NCI-H1417 (cell line): ENCODE data around the gene KIF1B.
A peak's percentile ranks its signal among the peaks of the same experiment; 100 is the strongest.
"Not testable (repeated sequence)": the region's sequence is repeated elsewhere in the genome, so short reads cannot be mapped to it uniquely, and the experiment has no call there.

Source experiments
- DNase-seq, 3 experiments: peaks; one replicate each; lab custom pipeline; 2025; lab: John Stamatoyannopoulos, UW

The KIF1B gene

GRCh38 chr1:10237157-10237539 is 26.8 kb downstream of the KIF1B start:
- no peak for DNase-seq

- DNase-seq: no peak
Measured at GRCh38 chr1:10242135-10242534, 31.8 kb downstream of the KIF1B start.

- no peak for DNase-seq
Measured at GRCh38 chr1:10242811-10243210, 32.4 kb downstream of the KIF1B start.

GRCh38 chr1:10245674-10246073 is 35.3 kb downstream of the KIF1B start:
- DNase-seq: no peak

GRCh38 chr1:10249808-10250457 is 39.6 kb downstream of the KIF1B start:
- no peak for DNase-seq

- no peak for DNase-seq
Measured at GRCh38 chr1:10250663-10251062, 40.3 kb downstream of the KIF1B start.

- not testable (repeated sequence) for DNase-seq
Measured at GRCh38 chr1:10251325-10252108, 41.1 kb downstream of the KIF1B start.

GRCh38 chr1:10252508-10252907 is 42.1 kb downstream of the KIF1B start:
- no peak for DNase-seq

- DNase-seq: no peak
Measured at GRCh38 chr1:10253149-10253548, 42.8 kb downstream of the KIF1B start.

- DNase-seq: peak in 2 of 3 experiments; percentile 2 to 40
Measured at GRCh38 chr1:10253755-10254154, 43.4 kb downstream of the KIF1B start.

GRCh38 chr1:10257851-10258250 is 47.5 kb downstream of the KIF1B start:
- no peak for DNase-seq

- not testable (repeated sequence) for DNase-seq
Measured at GRCh38 chr1:10259547-10259946, 49.2 kb downstream of the KIF1B start.

GRCh38 chr1:10263450-10264082 is 53.2 kb downstream of the KIF1B start:
- DNase-seq: no peak

GRCh38 chr1:10265027-10265426 is 54.7 kb downstream of the KIF1B start:
- DNase-seq: no peak

GRCh38 chr1:10265900-10266299 is 55.5 kb downstream of the KIF1B start:
- no peak for DNase-seq

- no peak for DNase-seq
Measured at GRCh38 chr1:10267319-10267718, 56.9 kb downstream of the KIF1B start.

GRCh38 chr1:10267921-10268320 is 57.6 kb downstream of the KIF1B start:
- DNase-seq: no peak

GRCh38 chr1:10271090-10271489 is 60.7 kb downstream of the KIF1B start:
- DNase-seq: no peak

GRCh38 chr1:10271869-10272268 is 61.5 kb downstream of the KIF1B start:
- no peak for DNase-seq

GRCh38 chr1:10272274-10272673 is 61.9 kb downstream of the KIF1B start:
- DNase-seq: no peak

- no peak for DNase-seq
Measured at GRCh38 chr1:10278880-10279279, 68.5 kb downstream of the KIF1B start.

GRCh38 chr1:10280439-10281350 is 70.3 kb downstream of the KIF1B start:
- no peak for DNase-seq
